GM10847 (cell line): ENCODE measurements around the gene OR1D5.

Experiments used
- POLR2A ChIP-seq: IDR thresholded peaks from 2 replicates; pipeline ENCODE4 v1.6.1; 2011; ENCODE audit not compliant: insufficient read length; ENCODE audit errors: extremely low read depth

Gene OR1D5

GRCh38 chr17:3033248-3033640 lies 30.2 kb downstream of the OR1D5 start:
- TF ChIP-seq POLR2A, result no peak

GRCh38 chr17:3032258-3033247 lies 30.9 kb downstream of the OR1D5 start:
- no peak for TF ChIP-seq POLR2A

- TF ChIP-seq POLR2A, result no peak
Observed at GRCh38 chr17:3030096-3030495, 33.3 kb downstream of the OR1D5 start.

GRCh38 chr17:3029213-3029913 lies 34.0 kb downstream of the OR1D5 start:
- TF ChIP-seq POLR2A, result no peak

GRCh38 chr17:3027786-3028532 lies 35.4 kb downstream of the OR1D5 start:
- no peak for TF ChIP-seq POLR2A

- TF ChIP-seq POLR2A, result no peak
Observed at GRCh38 chr17:3026856-3027751, 36.3 kb downstream of the OR1D5 start.

GRCh38 chr17:3026125-3026855 lies 37.1 kb downstream of the OR1D5 start:
- TF ChIP-seq POLR2A, result no peak

- no peak for TF ChIP-seq POLR2A
Observed at GRCh38 chr17:3025421-3026124, 37.8 kb downstream of the OR1D5 start.

- TF ChIP-seq POLR2A, result no peak
Observed at GRCh38 chr17:3024346-3024745, 39.1 kb downstream of the OR1D5 start.

- TF ChIP-seq POLR2A, result no peak
Observed at GRCh38 chr17:3022197-3022596, 41.2 kb downstream of the OR1D5 start.

- TF ChIP-seq POLR2A, result no peak
Observed at GRCh38 chr17:3020381-3020780, 43.0 kb downstream of the OR1D5 start.

- TF ChIP-seq POLR2A, result no peak
Observed at GRCh38 chr17:3019761-3020160, 43.6 kb downstream of the OR1D5 start.

- no peak for TF ChIP-seq POLR2A
Observed at GRCh38 chr17:3017936-3018335, 45.5 kb downstream of the OR1D5 start.
